NCI-H2227 (cell line): Measurements from ENCODE around the gene TLK2.
"Not testable (repeated sequence)": the region's sequence is repeated elsewhere in the genome, so short reads cannot be mapped to it uniquely, and the experiment has no call there.

Experiments
- DNase-seq: peaks from one replicate; lab custom pipeline; 2025; ENCODE audit not compliant: unreplicated experiment; lab: John Stamatoyannopoulos, UW

The TLK2 gene

GRCh38 chr17:62482553-62482952 is 3.9 kb downstream of the TLK2 start:
- DNase-seq = not testable (repeated sequence)

- not testable (repeated sequence) for DNase-seq
Measured at GRCh38 chr17:62490990-62491389, 12.4 kb downstream of the TLK2 start.

GRCh38 chr17:62493049-62493655 is 14.5 kb downstream of the TLK2 start:
- not testable (repeated sequence) for DNase-seq

GRCh38 chr17:62494073-62494472 is 15.4 kb downstream of the TLK2 start:
- DNase-seq = not testable (repeated sequence)

- DNase-seq = not testable (repeated sequence)
Measured at GRCh38 chr17:62496344-62496743, 17.7 kb downstream of the TLK2 start.

- DNase-seq = not testable (repeated sequence)
Measured at GRCh38 chr17:62498796-62499195, 20.2 kb downstream of the TLK2 start.

GRCh38 chr17:62500463-62500862 is 21.8 kb downstream of the TLK2 start:
- not testable (repeated sequence) for DNase-seq

- DNase-seq = not testable (repeated sequence)
Measured at GRCh38 chr17:62504857-62505256, 26.2 kb downstream of the TLK2 start.

- not testable (repeated sequence) for DNase-seq
Measured at GRCh38 chr17:62507191-62507836, 28.7 kb downstream of the TLK2 start.

- not testable (repeated sequence) for DNase-seq
Measured at GRCh38 chr17:62510247-62510819, 31.7 kb downstream of the TLK2 start.

GRCh38 chr17:62511014-62511413 is 32.4 kb downstream of the TLK2 start:
- DNase-seq = not testable (repeated sequence)

- not testable (repeated sequence) for DNase-seq
Measured at GRCh38 chr17:62516376-62516775, 37.8 kb downstream of the TLK2 start.

- DNase-seq = not testable (repeated sequence)
Measured at GRCh38 chr17:62521295-62521694, 42.7 kb downstream of the TLK2 start.

- not testable (repeated sequence) for DNase-seq
Measured at GRCh38 chr17:62524077-62524476, 45.5 kb downstream of the TLK2 start.

- DNase-seq = not testable (repeated sequence)
Measured at GRCh38 chr17:62525317-62525716, 46.7 kb downstream of the TLK2 start.

- not testable (repeated sequence) for DNase-seq
Measured at GRCh38 chr17:62530936-62531335, 52.3 kb downstream of the TLK2 start.

GRCh38 chr17:62536557-62536956 is 57.9 kb downstream of the TLK2 start:
- not testable (repeated sequence) for DNase-seq

- peak; percentile 57 for DNase-seq
Measured at GRCh38 chr17:62541073-62541472, 62.4 kb downstream of the TLK2 start.

GRCh38 chr17:62543278-62543775 is 64.7 kb downstream of the TLK2 start:
- DNase-seq = not testable (repeated sequence)

- DNase-seq = not testable (repeated sequence)
Measured at GRCh38 chr17:62546066-62546465, 67.4 kb downstream of the TLK2 start.

- DNase-seq = peak; percentile 48
Measured at GRCh38 chr17:62552851-62553659, 74.4 kb downstream of the TLK2 start.
